Activated CD8-positive, alpha-beta memory T cell treated with anti-CD3 and anti-CD28 coated beads for 4 hours (primary cell): ENCODE data around the gene TMPRSS9.
A peak's percentile ranks its signal among the peaks of the same experiment; 100 is the strongest.
"Not testable (repeated sequence)": the region's sequence is repeated elsewhere in the genome, so short reads cannot be mapped to it uniquely, and the experiment has no call there.

ENCODE experiments used
- DNase-seq, 2 donors: peaks; one replicate each; pipeline ENCODE4 v3.0.0-alpha.2; 2020; ENCODE audit warnings: low read depth in 2 of 2

TMPRSS9 gene

GRCh38 chr19:2461751-2462634 is 101.9 kb downstream of the TMPRSS9 start:
- peak in 1 of 2 donors; percentile 45 for DNase-seq

- no peak for DNase-seq
Measured at GRCh38 chr19:2462635-2463421, 102.8 kb downstream of the TMPRSS9 start.

- not testable (repeated sequence) for DNase-seq
Measured at GRCh38 chr19:2463694-2464093, 103.6 kb downstream of the TMPRSS9 start.

- no peak for DNase-seq
Measured at GRCh38 chr19:2464389-2464788, 104.3 kb downstream of the TMPRSS9 start.

GRCh38 chr19:2468596-2468995 is 108.5 kb downstream of the TMPRSS9 start:
- no peak for DNase-seq

- DNase-seq: no peak
Measured at GRCh38 chr19:2469102-2469914, 109.2 kb downstream of the TMPRSS9 start.

GRCh38 chr19:2469915-2470200 is 109.8 kb downstream of the TMPRSS9 start:
- not testable (repeated sequence) for DNase-seq

GRCh38 chr19:2474232-2475017 is 114.4 kb downstream of the TMPRSS9 start:
- DNase-seq: peak; percentile 87 to 89

GRCh38 chr19:2475018-2475701 is 115.1 kb downstream of the TMPRSS9 start:
- DNase-seq: peak in 1 of 2 donors; percentile 50
